Natural killer cell (primary cell): ENCODE results near the gene CORO6. TPM values are rescaled to one million over a fixed set of nuclear protein-coding genes. Genes with fewer than 3 reads are reported as not detected.

ENCODE experiments used
- ATAC-seq, 3 donors: fragments of 150-1000 bp in 2 of 3; fragments of 200-7000 bp in 1 of 3; cut with Tn5 transposase; 1 replicate in 1 of 3; 2 replicates in 2 of 3; pipeline ENCODE4 v1.10.0; 2021; ENCODE audit warnings: mild to moderate bottlenecking in 2 of 3, moderate library complexity in 2 of 3
- DNase-seq, 2 donors: peaks; one replicate each; pipeline versions ENCODE4 v3.0.0 to v3.0.0-alpha.2; 2013 to 2021; ENCODE audit warnings: mixed read lengths in 1 of 2
- H3K27ac ChIP-seq: one replicate; pipeline ENCODE4 v1.5.1; 2013; ENCODE audit warnings: mild to moderate bottlenecking, low read length
- H3K27me3 ChIP-seq: one replicate; pipeline ENCODE4 v1.6.1; 2013; ENCODE audit warnings: low read length; ENCODE audit not compliant: control insufficient read depth, insufficient read depth
- H3K36me3 ChIP-seq: one replicate; pipeline ENCODE4 v1.6.1; 2013; ENCODE audit warnings: low read length; ENCODE audit not compliant: control insufficient read depth, insufficient read depth
- H3K4me1 ChIP-seq: one replicate; pipeline ENCODE4 v1.6.1; 2013; ENCODE audit warnings: low read length; ENCODE audit not compliant: control insufficient read depth, insufficient read depth
- H3K4me3 ChIP-seq: one replicate; pipeline ENCODE4 v1.5.1; 2013; ENCODE audit warnings: low read length
- H3K9me3 ChIP-seq: one replicate; pipeline ENCODE4 v1.6.1; 2013; ENCODE audit warnings: low read length; ENCODE audit not compliant: control insufficient read depth, insufficient read depth
- H3K27ac Mint-ChIP-seq, 2 donors: one replicate each; pipeline ENCODE4 v1.8.0; 2022; ENCODE audit warnings: mild to moderate bottlenecking in 2 of 2, mixed read lengths in 2 of 2, moderate library complexity in 1 of 2
- H3K27me3 Mint-ChIP-seq, 2 donors: one replicate each; pipeline ENCODE4 v1.8.0; 2022; ENCODE audit warnings: low read depth in 2 of 2, mixed read lengths in 2 of 2
- H3K36me3 Mint-ChIP-seq: one replicate; pipeline ENCODE4 v1.8.0; 2022; ENCODE audit warnings: mixed read lengths
- H3K4me1 Mint-ChIP-seq, 2 donors: one replicate each; pipeline ENCODE4 v1.8.0; 2022; ENCODE audit warnings: mixed read lengths in 2 of 2
- H3K4me3 Mint-ChIP-seq: one replicate; pipeline ENCODE4 v1.8.0; 2022; ENCODE audit warnings: mild to moderate bottlenecking, moderate library complexity, mixed read lengths
- H3K9me3 Mint-ChIP-seq, 2 donors: one replicate each; pipeline ENCODE4 v1.8.0; 2022; ENCODE audit warnings: mixed read lengths in 2 of 2
- CTCF ChIP-seq: fragments of 200-600 bp; IDR thresholded peaks from one replicate; pipeline ENCODE4 v1.8.0; 2022; ENCODE audit warnings: antibody characterized with exemption
- WGBS: methylation state at CpG from one replicate; pipeline ENCODE4 v1.1.7; 2013; ENCODE audit warnings: missing lambda C conversion rate; ENCODE audit not compliant: insufficient coverage; 5-methylcytosine and 5-hydroxymethylcytosine counted together
- intact Hi-C: fragments of 100-400 bp; cut with micrococcal nuclease; formaldehyde crosslinking; loops from one replicate; pipeline ENCODE4 v1.14.2; 2022
- total RNA-seq, 4 donors: library from RNA; stranded (reverse); fragments of 120-200 nt in 1 of 4; gene quantifications; one replicate each; pipeline versions ENCODE4 v1.2.3 to v1.2.4, GENCODE V29; 2013 to 2022

Gene CORO6
- total RNA-seq, 3 donors from 2014 or later (not counting 1 experiment from before 2014, with no cell fraction given): 2.4 to 18.7 (median 3.9) TPM

GRCh38 chr17:29587591-29587990, 35.1 kb downstream of the CORO6 start:
- Histone ChIP-seq H3K4me1 (peaks cover 74% of the 10 kb centered on the region), H3K27ac (no peak overlapping the region), H3K9me3 (no peaks in the 10 kb centered on the region), H3K27me3 (no peaks in the 10 kb centered on the region), H3K4me3 (no peak overlapping the region), H3K36me3 (peaks cover 5% of the 10 kb centered on the region)
- ATAC-seq (no peak), DNase-seq (no peak)
- Mint-ChIP-seq H3K4me3 (peak overlapping the region; percentile 85), H3K4me1 (peaks cover 20 to 64% of the 10 kb centered on the region in 2 donors), H3K36me3 (no peaks in the 10 kb centered on the region), H3K9me3 (no peaks in the 10 kb centered on the region), H3K27me3 (no peaks in the 10 kb centered on the region), H3K27ac (peak overlapping the region; percentile 50 to 79)
- 92% methylated on average over 5 of the region's 6 CpGs for WGBS
- intact Hi-C loops: no loop called here
- no peak for TF ChIP-seq CTCF

GRCh38 chr17:29586676-29587469, 35.8 kb downstream of the CORO6 start:
- no peak overlapping the region for H3K4me3 Mint-ChIP-seq
- DNase-seq: no peak
- no peaks in the 10 kb centered on the region for H3K27me3 ChIP-seq
- peaks cover 15 to 61% of the 10 kb centered on the region in 2 donors for H3K4me1 Mint-ChIP-seq
- ATAC-seq: no peak
- H3K9me3 Mint-ChIP-seq: no peaks in the 10 kb centered on the region
- no peaks in the 10 kb centered on the region for H3K9me3 ChIP-seq
- no peak for TF ChIP-seq CTCF
- intact Hi-C loops: no loop called here
- peak overlapping the region; percentile 26 to 79 for H3K27ac Mint-ChIP-seq
- no peak overlapping the region for H3K27ac ChIP-seq
- H3K36me3 Mint-ChIP-seq: no peaks in the 10 kb centered on the region
- 78% methylated on average over 8 of the region's 9 CpGs for WGBS
- H3K36me3 ChIP-seq: peaks cover 12% of the 10 kb centered on the region
- H3K4me3 ChIP-seq: no peak overlapping the region
- H3K27me3 Mint-ChIP-seq: no peaks in the 10 kb centered on the region
- peaks cover 66% of the 10 kb centered on the region for H3K4me1 ChIP-seq

- Mint-ChIP-seq H3K9me3 (no peaks in the 10 kb centered on the region), H3K27me3 (no peaks in the 10 kb centered on the region), H3K4me3 (no peak overlapping the region), H3K4me1 (peaks cover 16 to 49% of the 10 kb centered on the region in 2 donors), H3K27ac (no peak overlapping the region), H3K36me3 (no peaks in the 10 kb centered on the region)
- TF ChIP-seq CTCF: no peak
- Histone ChIP-seq H3K4me1 (peaks cover 55% of the 10 kb centered on the region), H3K4me3 (no peak overlapping the region), H3K36me3 (peaks cover 21% of the 10 kb centered on the region), H3K27ac (no peak overlapping the region), H3K27me3 (no peaks in the 10 kb centered on the region), H3K9me3 (no peaks in the 10 kb centered on the region)
- intact Hi-C loops: no loop called here
- WGBS: 54% methylated on average over 8 of the region's 8 CpGs
- no peak for ATAC-seq
- peak in 1 of 2 donors; percentile 62 for DNase-seq
Observed at GRCh38 chr17:29585080-29585751, 37.5 kb downstream of the CORO6 start.
